Measurements from ENCODE around the gene CAPN3.

The CAPN3 gene

DNA sequence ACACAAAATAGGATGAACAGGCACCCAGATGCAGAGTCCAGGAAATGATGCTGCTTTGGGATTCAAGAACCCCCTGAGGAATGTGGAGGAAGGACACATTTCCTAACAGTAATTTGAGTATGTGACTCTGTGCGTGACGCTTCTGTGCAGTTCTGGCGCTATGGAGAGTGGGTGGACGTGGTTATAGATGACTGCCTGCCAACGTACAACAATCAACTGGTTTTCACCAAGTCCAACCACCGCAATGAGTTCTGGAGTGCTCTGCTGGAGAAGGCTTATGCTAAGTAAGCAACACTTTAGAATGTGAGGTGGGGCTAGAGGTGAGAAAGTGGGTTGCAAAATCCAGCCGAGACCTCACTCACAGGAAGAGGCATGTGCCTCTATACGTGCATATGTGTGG is 28.3 kb downstream of the CAPN3 start:
- Histone ChIP-seq H3K4me3 (no peak overlapping the region), H3K27ac (no peak overlapping the region)
- DNase-seq (ENCODE audit: low spot score) = no peak
- TF ChIP-seq CTCF (IDR thresholded peaks at IDR 0.05) = no peak

- no peak for DNase-seq (ENCODE audit: low spot score)
- H3K4me3 ChIP-seq = no peak overlapping the region
- TF ChIP-seq CTCF (IDR thresholded peaks at IDR 0.05) = no peak
- no peak overlapping the region for H3K27ac ChIP-seq
Measured at GRCh38 chr15:42392309-42393024, 33.2 kb downstream of the CAPN3 start.

DNA sequence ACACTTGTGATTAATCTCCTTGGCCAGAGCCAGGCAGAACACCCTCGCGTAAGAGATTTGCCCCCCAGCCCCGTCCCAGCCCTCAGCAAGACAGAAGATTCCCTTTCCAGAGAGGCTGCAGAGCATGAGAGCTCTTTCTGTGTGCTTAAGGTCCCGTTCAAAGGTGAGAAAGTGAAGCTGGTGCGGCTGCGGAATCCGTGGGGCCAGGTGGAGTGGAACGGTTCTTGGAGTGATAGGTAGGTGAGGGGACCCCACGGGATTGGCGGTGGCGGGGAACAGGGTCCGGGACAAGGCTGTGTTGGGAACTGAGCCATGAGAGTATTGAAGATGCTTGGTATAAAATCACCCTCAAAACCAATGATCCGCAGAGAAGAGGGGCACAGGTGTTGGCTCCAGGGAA is 34.8 kb downstream of the CAPN3 start:
- no peak overlapping the region for H3K4me3 ChIP-seq
- DNase-seq (ENCODE audit: low spot score) = no peak
- H3K27ac ChIP-seq = no peak overlapping the region
- TF ChIP-seq CTCF (IDR thresholded peaks at IDR 0.05) = no peak

- no peak for DNase-seq (ENCODE audit: low spot score)
- TF ChIP-seq CTCF (IDR thresholded peaks at IDR 0.05) = no peak
- no peak overlapping the region for H3K4me3 ChIP-seq
- H3K27ac ChIP-seq = no peak overlapping the region
Measured at GRCh38 chr15:42395838-42396237, 36.5 kb downstream of the CAPN3 start.

DNA sequence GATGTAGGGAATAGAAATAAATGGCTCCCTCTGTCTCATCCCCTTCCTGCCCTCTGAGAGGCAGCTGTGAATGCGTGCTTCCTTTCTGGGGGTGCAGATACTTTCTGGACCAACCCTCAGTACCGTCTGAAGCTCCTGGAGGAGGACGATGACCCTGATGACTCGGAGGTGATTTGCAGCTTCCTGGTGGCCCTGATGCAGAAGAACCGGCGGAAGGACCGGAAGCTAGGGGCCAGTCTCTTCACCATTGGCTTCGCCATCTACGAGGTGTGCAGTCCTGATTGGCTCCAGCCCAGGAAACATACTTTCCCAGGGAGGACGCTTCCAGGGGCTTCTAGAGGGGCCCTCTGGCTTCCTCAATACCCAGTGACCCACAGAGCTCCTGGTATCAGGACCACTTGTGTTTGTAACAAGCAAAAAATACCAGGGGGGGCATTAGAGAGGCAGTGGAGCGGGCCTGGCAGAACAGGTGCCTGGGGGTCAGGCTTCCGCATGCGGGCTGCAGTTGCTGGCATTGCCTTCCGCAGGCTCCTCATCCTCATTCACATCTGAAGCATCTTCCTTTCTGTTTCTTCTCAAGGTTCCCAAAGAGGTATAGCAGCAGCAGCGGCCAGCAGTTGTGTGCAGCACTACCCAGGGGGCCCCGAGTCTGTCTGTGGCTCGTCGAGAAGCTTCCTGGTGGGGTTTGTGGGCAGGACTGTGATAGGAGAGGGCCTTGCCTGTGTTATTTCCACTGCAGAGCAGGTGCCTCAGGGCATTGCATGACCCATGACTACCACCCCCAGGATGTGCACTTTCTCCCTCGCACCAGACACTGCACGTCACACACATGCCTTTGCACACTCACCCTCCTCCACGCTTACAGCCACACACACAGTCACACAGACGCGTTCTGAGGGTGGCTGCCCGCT is 42.5 kb downstream of the CAPN3 start:
- DNase-seq (ENCODE audit: low spot score) = no peak
- H3K4me3 ChIP-seq = no peak overlapping the region
- no peak for TF ChIP-seq CTCF (IDR thresholded peaks at IDR 0.05)
- no peak overlapping the region for H3K27ac ChIP-seq

DNA sequence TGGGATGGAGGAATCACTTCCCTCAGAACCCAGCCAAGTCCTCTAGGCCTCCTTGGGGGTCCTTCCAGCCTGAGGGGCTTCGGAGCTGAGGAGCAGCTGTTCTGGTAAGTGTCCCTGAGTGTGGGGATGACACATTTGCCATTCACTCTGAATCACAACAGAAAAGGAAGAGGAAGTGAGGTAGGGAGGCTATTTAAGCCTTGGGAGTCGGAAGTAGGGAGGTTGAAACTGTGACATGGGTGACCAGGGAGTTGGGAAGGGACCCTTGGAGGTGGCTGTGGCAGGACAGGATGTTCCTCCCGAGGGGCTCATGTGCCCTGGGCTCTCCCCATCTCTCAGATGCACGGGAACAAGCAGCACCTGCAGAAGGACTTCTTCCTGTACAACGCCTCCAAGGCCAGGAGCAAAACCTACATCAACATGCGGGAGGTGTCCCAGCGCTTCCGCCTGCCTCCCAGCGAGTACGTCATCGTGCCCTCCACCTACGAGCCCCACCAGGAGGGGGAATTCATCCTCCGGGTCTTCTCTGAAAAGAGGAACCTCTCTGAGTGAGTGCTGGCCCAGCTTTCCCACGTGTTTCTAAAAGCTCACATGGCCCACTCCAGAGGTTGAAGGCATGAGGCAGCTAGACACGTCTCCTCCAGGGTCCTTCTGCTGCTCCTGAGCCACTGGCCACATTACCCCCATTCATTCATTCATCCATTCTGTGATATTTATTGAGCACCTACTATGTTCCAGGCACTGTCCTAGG is 43.3 kb downstream of the CAPN3 start:
- DNase-seq (ENCODE audit: low spot score) = no peak
- H3K27ac ChIP-seq = no peak overlapping the region
- H3K4me3 ChIP-seq = no peak overlapping the region
- TF ChIP-seq CTCF (IDR thresholded peaks at IDR 0.05) = no peak
